Measurements from ENCODE around the gene TBC1D10A.
A peak's percentile ranks its signal among the peaks of the same experiment; 100 is the strongest.

The TBC1D10A gene

DNA sequence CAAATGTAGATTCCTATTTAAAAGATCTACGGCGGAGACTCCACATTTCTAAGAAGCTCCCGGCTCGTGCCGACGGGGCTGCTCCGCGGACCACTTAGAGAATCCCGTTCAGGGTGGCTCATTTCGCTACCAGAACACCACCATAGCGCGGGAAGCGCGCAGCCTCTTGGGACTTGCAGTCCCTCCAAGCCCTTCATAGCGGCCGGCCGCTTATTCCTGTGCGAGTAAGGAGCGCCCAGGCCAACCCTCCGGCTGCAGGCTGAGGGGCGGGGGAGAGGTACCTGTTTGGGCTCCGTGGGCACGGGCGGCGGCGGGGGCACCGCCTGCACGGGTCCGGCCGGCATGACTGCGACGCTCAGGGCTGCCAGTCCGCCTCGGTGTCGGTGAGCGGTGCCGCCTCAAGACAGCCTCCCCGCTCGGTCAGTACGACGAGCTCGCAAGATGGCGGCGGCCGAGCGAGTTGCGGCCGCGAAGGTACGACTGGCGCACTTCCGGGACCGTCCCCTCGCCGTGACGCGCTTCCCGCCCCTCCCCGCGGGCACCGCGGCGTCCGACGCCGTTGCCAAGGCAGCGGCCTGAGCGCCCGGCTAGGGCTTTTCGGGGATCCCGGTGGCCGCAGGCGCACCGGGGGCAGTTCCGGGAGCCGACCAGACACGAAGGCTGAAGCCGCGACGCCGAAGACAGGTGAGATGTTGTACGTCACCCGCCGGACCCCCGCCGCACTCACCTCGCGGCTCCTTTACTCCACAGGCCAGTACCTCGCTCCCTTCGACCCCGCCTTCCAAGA lies 29.9 kb upstream of the TBC1D10A start, which contains the start of the genes CCDC157 and SF3A1:
CCDC157 (plus strand) TSS at position 559 of the 787 bp plus-strand sequence. CDS start 8,994 bp downstream, outside the sequence.
SF3A1 (minus strand) TSS at position 446 of the 787 bp plus-strand sequence; CDS start at position 344, 102 bp downstream.
- Histone ChIP-seq H3K27ac (peak within 1 kb of the TSS; percentile 88 to 96 (median 91)), H3K27me3 (peaks cover 0 to 15% (median 10%) of the 10 kb centered on the region in 11 experiments; a peak in 12 of 22 replicates), H3K9me3 (replicated peaks in 1 of 11) (no peaks in the 10 kb centered on the region), H3K4me3 (peak within 1 kb of the TSS; percentile 82 to 99 (median 92)), H3K36me3 (peaks cover 23 to 32% (median 28%) of the 10 kb centered on the region in 11 experiments), H3K4me2 (peak within 1 kb of the TSS; percentile 85 to 97 (median 93)), H3K4me1 (peaks cover 30 to 49% (median 32%) of the 10 kb centered on the region in 10 experiments), H3K9ac (peak within 1 kb of the TSS; percentile 92 to 98 (median 93)), H4K20me1 (peaks cover 36 to 47% (median 44%) of the 10 kb centered on the region in 11 experiments)
- TF ChIP-seq Cebpa-rat (IDR thresholded peaks at IDR 0.05): no peak

DNA sequence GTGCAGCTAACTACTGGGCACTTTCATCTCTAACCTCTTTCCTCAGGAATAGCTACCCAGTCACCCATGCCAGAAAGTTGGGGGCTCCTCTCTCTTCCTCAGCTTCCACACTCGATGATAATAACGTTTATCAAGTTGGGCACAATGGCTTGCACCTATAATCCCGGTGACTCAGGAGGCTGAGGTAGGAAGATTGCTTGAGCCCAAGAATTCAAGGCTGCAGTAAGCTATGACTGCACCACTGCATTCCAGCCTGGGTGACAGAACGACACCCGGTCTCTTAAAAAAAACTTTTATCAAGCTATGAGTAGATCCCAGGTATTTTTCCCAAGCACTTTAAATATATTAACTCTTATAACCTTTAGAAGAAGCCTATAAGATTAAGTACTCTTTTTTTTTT lies 27.9 kb upstream of the TBC1D10A start:
- Histone ChIP-seq H3K36me3 (peaks cover 43 to 52% (median 48%) of the 10 kb centered on the region in 11 experiments), H3K4me1 (peaks cover 28 to 57% (median 37%) of the 10 kb centered on the region in 10 experiments), H3K9ac (peak overlapping the region in 10 of 11 experiments; percentile 2 to 95 (median 92); a peak in 8 of 22 replicates), H3K4me3 (peak overlapping the region in 7 of 10 experiments; percentile 85 to 99 (median 91); a peak in 7 of 20 replicates), H3K4me2 (peak overlapping the region; percentile 85 to 97 (median 93)), H4K20me1 (peaks cover 56 to 67% (median 64%) of the 10 kb centered on the region in 11 experiments), H3K27ac (no peak overlapping the region), H3K27me3 (peaks cover 0 to 15% (median 10%) of the 10 kb centered on the region in 11 experiments; a peak in 12 of 22 replicates), H3K9me3 (replicated peaks in 1 of 11) (no peaks in the 10 kb centered on the region)
- TF ChIP-seq Cebpa-rat (IDR thresholded peaks at IDR 0.05): no peak

DNA sequence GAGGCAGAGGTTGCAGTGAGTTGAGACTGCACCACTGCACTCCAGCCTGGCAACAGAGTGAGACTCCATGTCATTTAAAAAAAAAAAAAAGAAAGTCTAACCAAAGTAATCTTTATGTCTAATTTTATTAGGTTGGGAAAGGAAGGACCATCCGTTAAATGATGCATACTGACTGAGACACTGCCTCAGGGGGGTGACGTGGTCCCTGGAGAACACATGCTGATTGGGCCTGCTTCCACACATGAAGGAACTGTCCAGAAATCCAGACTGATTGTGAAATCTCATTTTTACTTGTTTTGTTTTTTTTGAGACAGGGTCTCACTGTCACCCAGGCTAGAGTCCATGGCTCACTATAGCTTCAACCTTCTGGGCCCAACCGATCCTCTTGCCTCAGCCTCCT lies 24.5 kb upstream of the TBC1D10A start:
- Histone ChIP-seq H3K9me3 (replicated peaks in 1 of 11) (no peaks in the 10 kb centered on the region), H3K36me3 (peaks cover 78 to 87% (median 82%) of the 10 kb centered on the region in 11 experiments), H3K4me3 (no peak overlapping the region), H3K4me2 (peak overlapping the region in 4 of 11 experiments; percentile 19 to 35 (median 29); a peak in 6 of 22 replicates), H3K27me3 (no peaks in the 10 kb centered on the region), H3K9ac (peak overlapping the region in 2 of 11 experiments; percentile 23 to 51; a peak in 1 of 22 replicates), H3K27ac (peak overlapping the region in 1 of 11 experiments; percentile 2; a peak in 1 of 22 replicates), H3K4me1 (peaks cover 17 to 37% (median 32%) of the 10 kb centered on the region in 10 experiments), H4K20me1 (peaks cover 88 to 99% (median 97%) of the 10 kb centered on the region in 11 experiments)
- peak in 2 of 11 experiments; percentile 15 to 35; a peak in 1 of 22 replicates for TF ChIP-seq Cebpa-rat (IDR thresholded peaks at IDR 0.05)

DNA sequence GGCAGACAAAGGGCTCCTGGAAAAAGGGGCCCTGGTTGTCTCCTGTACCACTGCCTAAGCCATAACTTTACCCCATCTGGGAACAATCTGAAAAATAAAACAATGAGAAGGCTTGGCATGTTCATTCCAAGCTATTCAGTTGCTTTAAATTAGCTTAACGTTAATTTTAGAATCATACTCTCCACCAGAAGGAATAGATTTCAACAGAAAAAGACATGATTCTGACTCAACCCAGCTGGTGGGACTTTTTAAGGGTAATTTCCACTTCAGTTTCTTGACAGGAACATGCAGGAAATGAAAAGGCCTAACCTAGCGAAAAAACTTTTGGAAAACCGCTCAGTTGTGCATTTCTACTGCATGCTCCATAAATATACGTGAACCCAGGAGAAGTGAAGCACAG lies 22.1 kb upstream of the TBC1D10A start:
- Histone ChIP-seq H3K9ac (peak overlapping the region in 2 of 11 experiments; percentile 0 to 52; a peak in 2 of 22 replicates), H3K4me1 (peaks cover 0 to 17% (median 12%) of the 10 kb centered on the region in 10 experiments; a peak in 16 of 20 replicates), H3K36me3 (peaks cover 96 to 100% (median 97%) of the 10 kb centered on the region in 11 experiments), H3K9me3 (replicated peaks in 1 of 11) (no peaks in the 10 kb centered on the region), H3K27ac (no peak overlapping the region), H3K4me3 (no peak overlapping the region), H3K4me2 (no peak overlapping the region), H4K20me1 (peaks cover 74 to 99% (median 93%) of the 10 kb centered on the region in 11 experiments), H3K27me3 (no peaks in the 10 kb centered on the region)
- no peak for TF ChIP-seq Cebpa-rat (IDR thresholded peaks at IDR 0.05)

DNA sequence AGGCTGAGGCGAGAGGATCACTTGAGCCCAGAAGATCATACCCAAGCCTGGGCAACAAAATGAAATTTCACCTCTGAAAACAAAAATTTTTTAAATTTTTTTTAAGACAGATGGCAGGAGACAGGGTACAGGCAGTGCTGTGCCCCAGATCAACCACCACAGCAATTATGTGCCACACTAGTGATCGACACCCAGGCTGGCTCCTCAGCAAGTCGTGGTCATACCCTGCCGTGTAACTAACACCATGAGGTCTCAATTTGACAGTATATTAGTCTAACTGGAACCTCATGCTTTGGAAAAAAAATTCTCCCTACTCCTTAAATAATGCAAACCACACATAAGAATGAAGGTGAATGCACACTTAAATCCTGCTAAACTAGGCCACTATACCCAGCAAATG lies 21.7 kb upstream of the TBC1D10A start:
- TF ChIP-seq Cebpa-rat (IDR thresholded peaks at IDR 0.05): no peak

DNA sequence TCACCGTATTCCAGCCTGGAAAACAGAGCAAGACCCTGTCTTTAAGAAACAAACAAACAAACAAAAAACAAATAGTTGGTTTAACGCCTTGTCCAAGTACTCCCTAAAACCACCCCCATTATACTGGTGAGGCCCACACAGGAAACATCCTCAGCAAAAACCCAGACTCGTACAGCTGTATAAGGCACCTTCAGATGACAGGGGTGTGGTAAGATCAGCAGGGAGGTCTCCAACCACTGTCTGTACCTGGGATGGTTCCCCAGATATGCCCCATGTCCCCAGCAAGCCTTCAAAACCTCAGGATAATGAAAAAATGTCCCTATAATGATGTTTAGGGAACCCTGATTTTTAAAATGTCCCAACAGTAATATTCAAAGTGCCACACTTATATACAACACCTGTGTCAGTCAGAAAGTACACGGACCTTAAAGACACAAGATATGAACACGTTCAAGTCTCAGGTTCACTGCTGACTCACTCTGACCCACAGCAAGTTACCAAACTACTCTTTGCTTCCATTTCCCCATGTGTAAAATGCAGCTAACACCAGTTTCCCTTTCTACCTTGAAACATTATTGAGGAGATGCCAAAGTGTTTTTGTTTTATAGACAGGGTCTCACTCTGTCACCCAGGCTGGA lies 20.6 kb upstream of the TBC1D10A start:
- Histone ChIP-seq H3K27me3 (no peaks in the 10 kb centered on the region), H3K9me3 (replicated peaks in 1 of 11) (no peaks in the 10 kb centered on the region), H3K4me3 (no peak overlapping the region), H4K20me1 (peaks cover 67 to 98% (median 92%) of the 10 kb centered on the region in 11 experiments; a peak in 21 of 22 replicates), H3K27ac (no peak overlapping the region), H3K36me3 (peaks cover 100% of the 10 kb centered on the region in 11 experiments), H3K4me1 (peaks cover 0 to 15% (median 12%) of the 10 kb centered on the region in 10 experiments; a peak in 15 of 20 replicates), H3K4me2 (no peak overlapping the region), H3K9ac (no peak overlapping the region; a peak in 1 of 22 replicates)
- no peak for TF ChIP-seq Cebpa-rat (IDR thresholded peaks at IDR 0.05)

More for the DNA sequence above, 21.7 kb upstream of the TBC1D10A start:
- H3K4me2 ChIP-seq: no peak overlapping the region
- peaks cover 0 to 15% (median 12%) of the 10 kb centered on the region in 10 experiments; a peak in 15 of 20 replicates for H3K4me1 ChIP-seq
- H4K20me1 ChIP-seq: peaks cover 74 to 99% (median 92%) of the 10 kb centered on the region in 11 experiments; a peak in 21 of 22 replicates
- no peak overlapping the region for H3K4me3 ChIP-seq
- peaks cover 97 to 100% (median 98%) of the 10 kb centered on the region in 11 experiments for H3K36me3 ChIP-seq
- peak overlapping the region in 3 of 11 experiments; percentile 10 to 52 (median 39); a peak in 4 of 22 replicates for H3K9ac ChIP-seq
- no peaks in the 10 kb centered on the region for H3K9me3 ChIP-seq (replicated peaks in 1 of 11)
- no peaks in the 10 kb centered on the region for H3K27me3 ChIP-seq
- no peak overlapping the region; a peak in 1 of 22 replicates for H3K27ac ChIP-seq

DNA sequence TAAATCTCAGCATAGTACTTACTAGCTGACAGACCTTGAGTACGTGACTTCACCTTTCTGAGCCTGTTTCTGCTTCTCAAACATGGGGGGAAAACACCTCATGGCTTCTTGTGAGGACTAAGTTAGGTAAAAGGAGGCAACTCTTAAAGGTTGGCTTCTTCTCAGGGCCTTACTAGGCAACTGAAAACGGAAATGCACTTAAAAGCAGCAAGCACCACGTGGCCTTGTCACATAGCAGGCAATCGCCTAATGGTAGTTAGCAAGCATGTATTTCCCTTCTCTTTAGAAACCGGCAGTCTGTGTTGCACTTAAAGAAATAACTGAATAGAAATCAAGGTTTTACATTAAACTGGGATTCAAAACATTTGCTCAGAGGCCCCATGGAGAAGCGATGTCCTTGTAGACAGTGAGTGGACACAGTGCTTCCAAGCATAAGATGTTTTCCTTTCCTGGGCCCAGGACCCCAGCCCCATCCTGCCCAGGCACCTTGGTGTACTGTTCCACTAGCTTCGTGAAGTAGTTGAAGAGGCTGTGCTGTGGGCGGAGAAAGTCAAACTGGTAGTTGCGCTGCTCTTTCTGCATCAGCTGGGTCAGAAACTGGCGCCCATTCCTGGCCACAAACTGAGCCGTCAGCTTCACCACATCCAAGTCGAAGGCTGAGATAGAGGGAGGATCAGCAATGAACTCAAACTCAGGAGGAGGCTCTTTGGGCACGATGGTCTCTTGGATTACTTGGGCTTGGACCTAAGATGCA lies 17.9 kb upstream of the TBC1D10A start:
- Histone ChIP-seq H3K4me2 (no peak overlapping the region), H3K4me3 (no peak overlapping the region), H3K9ac (no peak overlapping the region; a peak in 1 of 22 replicates), H3K27me3 (no peaks in the 10 kb centered on the region), H3K36me3 (peaks cover 99 to 100% (median 100%) of the 10 kb centered on the region in 11 experiments), H3K9me3 (replicated peaks in 1 of 11) (no peaks in the 10 kb centered on the region), H3K27ac (no peak overlapping the region), H3K4me1 (peaks cover 0 to 12% (median 0%) of the 10 kb centered on the region in 10 experiments; a peak in 3 of 20 replicates), H4K20me1 (peaks cover 40 to 94% (median 64%) of the 10 kb centered on the region in 11 experiments; a peak in 21 of 22 replicates)
- no peak for TF ChIP-seq Cebpa-rat (IDR thresholded peaks at IDR 0.05)
